K562 (cell line): ENCODE measurements around the gene RIT1. TPM values are rescaled to one million over a fixed set of nuclear protein-coding genes. Genes with fewer than 3 reads are reported as not detected.
"Not testable (repeated sequence)": the region's sequence is repeated elsewhere in the genome, so short reads cannot be mapped to it uniquely, and the experiment has no call there.

Experiments used
- ATAC-seq: fragments of 200-7000 bp; cut with Tn5 transposase; 3 replicates; pipeline ENCODE4 v1.9.1; 2020; ENCODE audit warnings: moderate library complexity
- BruUV-seq: library from RNA; stranded (reverse); fragments of 400-500 nt; replicated peaks from 2 replicates; lab custom pipeline; 2021; lab: Mats Ljungman, UMichigan
- CTCF ChIA-PET: fragments of 300-600 bp; formaldehyde crosslinking; extraction: SDS; loops from one replicate; lab custom pipeline; 2021; ENCODE audit warnings: low intra/inter-chr PET ratio; lab: Yijun Ruan, JAX
- POLR2A ChIA-PET: fragments of 300-600, 350-650 bp; sonication (Branson Sonifier 250); formaldehyde crosslinking; extraction: SDS; loops from one replicate; lab custom pipeline; 2021; ENCODE audit warnings: antibody characterized with exemption, inconsistent platforms; lab: Yijun Ruan, JAX
- DNase-seq, 4 experiments: peaks; one replicate each; pipeline versions ENCODE4 v3.0.0 to v3.0.0-alpha.2; 2011 to 2018; ENCODE audit warnings: low spot score in 3 of 4, mixed read lengths in 3 of 4; ENCODE audit errors: extremely low read depth in 1 of 4
- FAIRE-seq: peaks from 2 replicates; lab custom pipeline; 2011; peaks lifted over from hg19 to GRCh38; lab: Jason Lieb, UNC
- H2AFZ ChIP-seq: 2 replicates; pipeline ENCODE4 v1.6.0; 2011; ENCODE audit warnings: low read depth, low read length, control low read depth, inconsistent platforms
- H3K27ac ChIP-seq: fragments of 200-600 bp; 3 replicates; pipeline ENCODE4 v1.8.0; 2011; ENCODE audit warnings: low read depth, mild to moderate bottlenecking, control low read depth, inconsistent platforms, low read length, moderate library complexity, mixed read lengths; ENCODE audit errors: extremely low read depth
- H3K27me3 ChIP-seq, 2 experiments: fragments of 300-600 bp in 1 of 2; 2 replicates in 1 of 2; 3 replicates in 1 of 2; pipeline versions ENCODE4 v1.6.0 to v1.8.0; 2011; ENCODE audit warnings: inconsistent platforms in 2 of 2, low read length in 2 of 2, mild to moderate bottlenecking in 1 of 2, mixed read lengths in 1 of 2, moderate library complexity in 1 of 2; ENCODE audit not compliant: control insufficient read depth in 2 of 2, insufficient read depth in 2 of 2
- H3K36me3 ChIP-seq: fragments of 300-600 bp; 3 replicates; pipeline ENCODE4 v1.8.0; 2011; ENCODE audit warnings: mild to moderate bottlenecking, low read length, inconsistent platforms; ENCODE audit not compliant: control insufficient read depth, insufficient read depth
- H3K4me1 ChIP-seq, 2 experiments: fragments of 200-600 bp in 1 of 2; replicated peaks in 1 of 2; 2 replicates in 1 of 2; 3 replicates in 1 of 2; pipeline versions ENCODE4 v1.5.1 to v1.8.0; 2011; ENCODE audit warnings: inconsistent platforms in 2 of 2, low read length in 2 of 2, mild to moderate bottlenecking in 1 of 2, mixed read lengths in 1 of 2, moderate library complexity in 1 of 2; ENCODE audit not compliant: control insufficient read depth in 2 of 2, insufficient read depth in 2 of 2
- H3K4me2 ChIP-seq: 2 replicates; pipeline ENCODE4 v1.6.1; 2011; ENCODE audit warnings: low read length, control low read depth, inconsistent platforms, mixed read lengths; ENCODE audit not compliant: insufficient read depth
- H3K4me3 ChIP-seq: fragments of 200-600 bp; sonication (generic), shearing (Covaris generic); 2 replicates; pipeline ENCODE4 v1.5.1; 2016; ENCODE audit warnings: control low read depth, inconsistent platforms
- H3K79me2 ChIP-seq: fragments of 200-600 bp; 3 replicates; pipeline ENCODE4 v1.8.0; 2011; ENCODE audit warnings: low read length, inconsistent platforms; ENCODE audit not compliant: control insufficient read depth, insufficient read depth
- H3K9ac ChIP-seq, 2 experiments: 2 replicates each; pipeline versions ENCODE4 v1.6.0 to v1.6.1; 2011; ENCODE audit warnings: low read depth in 2 of 2, low read length in 2 of 2, control low read depth in 1 of 2, inconsistent platforms in 1 of 2, mild to moderate bottlenecking in 1 of 2, mixed read lengths in 1 of 2; ENCODE audit not compliant: insufficient read depth in 1 of 2
- H3K9me1 ChIP-seq: one replicate; pipeline ENCODE4 v1.6.0; 2011; ENCODE audit warnings: inconsistent platforms, mild to moderate bottlenecking, low read length, moderate library complexity; ENCODE audit not compliant: control insufficient read depth, insufficient read depth
- H3K9me3 ChIP-seq: replicated peaks from 2 replicates; pipeline ENCODE4 v1.5.1; 2011; ENCODE audit warnings: low read depth, low read length, inconsistent platforms; ENCODE audit not compliant: control insufficient read depth, insufficient read depth
- H4K20me1 ChIP-seq: replicated peaks from 2 replicates; pipeline ENCODE4 v1.6.1; 2011; ENCODE audit warnings: low read length, inconsistent platforms, mixed read lengths; ENCODE audit not compliant: control insufficient read depth, insufficient read depth
- ID3 ChIP-seq, 2 experiments: fragments of 250-450 bp in 1 of 2; fragments of 450-650 bp in 1 of 2; sonication (Bioruptor Pico) in 1 of 2; IDR thresholded peaks; 2 replicates each; pipeline versions ENCODE4 v1.6.1 to v1.8.0; 2016 to 2021; ENCODE audit warnings: mild to moderate bottlenecking in 2 of 2, moderate library complexity in 2 of 2, missing compliant biosample characterization in 1 of 2, missing genetic modification characterization in 1 of 2
- WGBS: fragments of 100-300 bp; shearing (Covaris generic); methylation state at CpG from one replicate; pipeline ENCODE4 v1.1.6; 2016; ENCODE audit warnings: low coverage, mixed read lengths; ENCODE audit not compliant: insufficient coverage; ENCODE audit errors: missing lambda C conversion rate; 5-methylcytosine and 5-hydroxymethylcytosine counted together
- in situ Hi-C: fragments of 300-500 bp; cut with MboI; formaldehyde crosslinking; loops from 4 replicates; pipeline ENCODE4 v1.15.0; 2018; ENCODE audit warnings: inconsistent platforms, mixed read lengths
- intact Hi-C: fragments of 100-400 bp; cut with micrococcal nuclease; formaldehyde crosslinking; loops from 2 replicates; pipeline ENCODE4 v1.14.2; 2022
- polyA plus RNA-seq, 8 experiments: library from polyadenylated mRNA; depleted of rRNA in 4 of 8; stranded (reverse) in 5 of 8; unstranded in 3 of 8; fragments of >200 nt; fragmentation: Nextera tagmentation in 2 of 8; fragmentation: Illumina TruSeq in 1 of 8; extraction: Ambion mirVana in 2 of 8; extraction: Trizol in 1 of 8; gene quantifications; 2 replicates each; pipeline versions ENCODE4 v1.2.1 to v1.2.3, GENCODE V29; 2011 to 2014; ENCODE audit warnings: inconsistent platforms in 1 of 8, missing spikeins in 1 of 8
- total RNA-seq, 7 experiments: library from RNA; depleted of rRNA in 6 of 7; stranded (reverse); fragments of >200 nt in 6 of 7; fragmentation: Illumina TruSeq in 2 of 7; extraction: Trizol in 2 of 7; gene quantifications; 2 replicates each; pipeline versions ENCODE4 v1.2.1 to v1.2.3, GENCODE V29; 2011 to 2021; ENCODE audit warnings: low replicate concordance in 1 of 7

RIT1 gene
- total and polyA plus RNA-seq, 9 of the 15 experiments (the other 6 are each of a cell fraction or from before 2014, with no cell fraction given), result 13.5 to 57.6 (median 22.9) TPM

- no peak for TF ChIP-seq ID3 (CRISPR knock-in tag; IDR thresholded peaks at IDR 0.05)
- no peak for TF ChIP-seq ID3 (tag; IDR thresholded peaks at IDR 0.05)
Observed at GRCh38 chr1:155931332-155932038, 20.3 kb upstream of the RIT1 start (continued).

DNA sequence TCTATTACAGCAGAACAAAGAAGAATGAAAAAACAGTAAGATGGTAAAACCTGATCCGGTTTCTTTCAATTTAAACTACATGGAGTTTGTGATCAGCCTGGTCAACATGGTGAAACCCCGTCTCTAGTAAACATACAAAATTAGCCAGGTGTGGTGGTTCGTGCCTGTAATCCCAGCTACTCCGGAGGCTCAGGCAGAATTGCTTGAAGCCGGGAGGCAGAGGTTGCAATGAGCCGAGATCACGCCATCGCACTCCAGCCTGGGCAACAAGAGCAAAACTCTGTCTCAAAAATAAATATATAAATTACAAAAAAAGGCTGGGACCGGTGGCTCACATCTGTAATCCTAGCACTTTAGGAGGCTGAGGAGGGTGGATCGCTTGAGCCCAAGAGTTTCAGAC is 19.6 kb upstream of the RIT1 start:
- in situ Hi-C loops (loop anchor here (5.0 kb wide), 1 partner anchor 137 kb away; no protein-coding TSS in a partner anchor), intact Hi-C loops (loop anchor here (10.0 kb wide), 1 partner anchor 194 kb away; no protein-coding TSS in a partner anchor)
- H3K4me1 ChIP-seq, result peaks cover 12 to 13% of the 10 kb centered on the region in 2 experiments; a peak in 4 of 5 replicates
- H3K27ac ChIP-seq, H4K20me1 ChIP-seq, FAIRE-seq, H3K4me3 ChIP-seq, H3K4me2 ChIP-seq, H3K27me3 ChIP-seq, DNase-seq, H2AFZ ChIP-seq, H3K9me3 ChIP-seq, H3K9me1 ChIP-seq, ATAC-seq, BruUV-seq, CTCF ChIA-PET: not testable (repeated sequence)
- peaks cover 80% of the 10 kb centered on the region for H3K36me3 ChIP-seq
- POLR2A ChIA-PET, result interaction anchor here (0.6 to 6.3 kb wide), 9 partner anchors 9 to 168 kb away, joined by 3 to 100 read pairs (median 3); no protein-coding TSS in a partner anchor
- WGBS, result 92% methylated on average over 10 of the region's 10 CpGs
- peaks cover 72% of the 10 kb centered on the region for H3K79me2 ChIP-seq
- peak overlapping the region in 1 of 2 experiments; percentile 69; a peak in 2 of 4 replicates for H3K9ac ChIP-seq
